K562 (cell line): Measurements from ENCODE around the gene TARBP2. TPM values are rescaled to one million over a fixed set of nuclear protein-coding genes. Genes with fewer than 3 reads are reported as not detected.

ENCODE experiments used
- polyA plus RNA-seq, 8 experiments: library from polyadenylated mRNA; depleted of rRNA in 4 of 8; stranded (reverse) in 5 of 8; unstranded in 3 of 8; fragments of >200 nt; fragmentation: Nextera tagmentation in 2 of 8; fragmentation: Illumina TruSeq in 1 of 8; extraction: Ambion mirVana in 2 of 8; extraction: Trizol in 1 of 8; gene quantifications; 2 replicates each; pipeline versions ENCODE4 v1.2.1 to v1.2.3, GENCODE V29; 2011 to 2014; ENCODE audit warnings: inconsistent platforms in 1 of 8, missing spikeins in 1 of 8
- small RNA-seq: library from RNA; depleted of rRNA; stranded (forward); fragments of <200 nt; gene quantifications from one replicate; pipeline ENCODE3, GENCODE V24; 2014
- total RNA-seq, 7 experiments: library from RNA; depleted of rRNA in 6 of 7; stranded (reverse); fragments of >200 nt in 6 of 7; fragmentation: Illumina TruSeq in 2 of 7; extraction: Trizol in 2 of 7; gene quantifications; 2 replicates each; pipeline versions ENCODE4 v1.2.1 to v1.2.3, GENCODE V29; 2011 to 2021; ENCODE audit warnings: low replicate concordance in 1 of 7

TARBP2 gene
- total and polyA plus RNA-seq, 9 of the 15 experiments (the other 6 are each of a cell fraction or from before 2014, with no cell fraction given), result 5.6 to 69.0 (median 44.6) TPM

Small RNA genes within 50 kb of the gene (small RNA-seq; reads per million reads assigned to genes)
- not detected for gene AC023509.3

Other genes with a start within 250 kb of the TARBP2 start
Only the 7 nearest of the 14 such genes appear.
- 31.5 and 32.2 TPM in 2 replicates for gene SP1, start 121.1 kb upstream of the TARBP2 start, total RNA-seq (2014; rRNA removed)
- gene SP1, start 121.1 kb upstream of the TARBP2 start, total RNA-seq (2014; rRNA removed; fragmentation: Illumina TruSeq; extraction: Trizol), result 44.0 and 47.9 TPM in 2 replicates
- 48.9 and 51.7 TPM in 2 replicates for gene SP1, start 121.1 kb upstream of the TARBP2 start, total RNA-seq (2015; rRNA removed; fragmentation: Illumina TruSeq; extraction: Trizol)
- gene SP1, start 121.1 kb upstream of the TARBP2 start, total RNA-seq (2021), result 62.2 and 65.5 TPM in 2 replicates
- 41.6 and 64.9 TPM in 2 replicates for gene SP1, start 121.1 kb upstream of the TARBP2 start, polyA plus RNA-seq (2011; rRNA removed)
- 38.7 and 47.4 TPM in 2 replicates for gene SP1, start 121.1 kb upstream of the TARBP2 start, polyA plus RNA-seq (2014; fragmentation: Illumina TruSeq; extraction: Trizol)
- gene SP1, start 121.1 kb upstream of the TARBP2 start, polyA plus RNA-seq (2014; fragmentation: Nextera tagmentation; extraction: Ambion mirVana), result 10 to 100 TPM in 1 of 2 experiments, 1 to 10 TPM in 1; 8.0 to 12.3 TPM
- gene SP1, start 121.1 kb upstream of the TARBP2 start, polyA plus RNA-seq (2014; rRNA removed), result 25.5 and 28.2 TPM in 2 replicates
- 10.3 and 20.9 TPM in 2 replicates for gene AMHR2, start 77.4 kb upstream of the TARBP2 start, total RNA-seq (2014; rRNA removed)
- gene AMHR2, start 77.4 kb upstream of the TARBP2 start, total RNA-seq (2014; rRNA removed; fragmentation: Illumina TruSeq; extraction: Trizol), result 6.0 and 8.9 TPM in 2 replicates
- gene AMHR2, start 77.4 kb upstream of the TARBP2 start, total RNA-seq (2015; rRNA removed; fragmentation: Illumina TruSeq; extraction: Trizol), result 49.7 and 51.2 TPM in 2 replicates
- gene AMHR2, start 77.4 kb upstream of the TARBP2 start, total RNA-seq (2021), result 13.5 and 15.0 TPM in 2 replicates
- 12.9 and 19.8 TPM in 2 replicates for gene AMHR2, start 77.4 kb upstream of the TARBP2 start, polyA plus RNA-seq (2011; rRNA removed)
- gene AMHR2, start 77.4 kb upstream of the TARBP2 start, polyA plus RNA-seq (2014; fragmentation: Illumina TruSeq; extraction: Trizol), result 26.5 and 28.0 TPM in 2 replicates
- 10 to 100 TPM; 19.8 to 21.0 TPM for gene AMHR2, start 77.4 kb upstream of the TARBP2 start, polyA plus RNA-seq (2014; fragmentation: Nextera tagmentation; extraction: Ambion mirVana)
- gene AMHR2, start 77.4 kb upstream of the TARBP2 start, polyA plus RNA-seq (2014; rRNA removed), result 19.3 and 22.7 TPM in 2 replicates
- 117 and 153 TPM in 2 replicates for gene PRR13, start 59.5 kb upstream of the TARBP2 start, total RNA-seq (2014; rRNA removed)
- 202 and 204 TPM in 2 replicates for gene PRR13, start 59.5 kb upstream of the TARBP2 start, total RNA-seq (2014; rRNA removed; fragmentation: Illumina TruSeq; extraction: Trizol)
- gene PRR13, start 59.5 kb upstream of the TARBP2 start, total RNA-seq (2015; rRNA removed; fragmentation: Illumina TruSeq; extraction: Trizol), result 226 and 244 TPM in 2 replicates
- gene PRR13, start 59.5 kb upstream of the TARBP2 start, total RNA-seq (2021), result 329 and 341 TPM in 2 replicates
- gene PRR13, start 59.5 kb upstream of the TARBP2 start, polyA plus RNA-seq (2011; rRNA removed), result 209 and 216 TPM in 2 replicates
- gene PRR13, start 59.5 kb upstream of the TARBP2 start, polyA plus RNA-seq (2014; fragmentation: Illumina TruSeq; extraction: Trizol), result 527 and 637 TPM in 2 replicates
- gene PRR13, start 59.5 kb upstream of the TARBP2 start, polyA plus RNA-seq (2014; fragmentation: Nextera tagmentation; extraction: Ambion mirVana), result 100 to 1,000 TPM; 570 to 835 TPM
- 285 and 301 TPM in 2 replicates for gene PRR13, start 59.5 kb upstream of the TARBP2 start, polyA plus RNA-seq (2014; rRNA removed)
- gene PCBP2, start 49.2 kb upstream of the TARBP2 start, total RNA-seq (2014; rRNA removed), result 130 and 137 TPM in 2 replicates
- gene PCBP2, start 49.2 kb upstream of the TARBP2 start, total RNA-seq (2014; rRNA removed; fragmentation: Illumina TruSeq; extraction: Trizol), result 190 and 191 TPM in 2 replicates
- 181 and 194 TPM in 2 replicates for gene PCBP2, start 49.2 kb upstream of the TARBP2 start, total RNA-seq (2015; rRNA removed; fragmentation: Illumina TruSeq; extraction: Trizol)
- 748 and 810 TPM in 2 replicates for gene PCBP2, start 49.2 kb upstream of the TARBP2 start, total RNA-seq (2021)
- gene PCBP2, start 49.2 kb upstream of the TARBP2 start, polyA plus RNA-seq (2011; rRNA removed), result 340 and 350 TPM in 2 replicates
- 802 and 831 TPM in 2 replicates for gene PCBP2, start 49.2 kb upstream of the TARBP2 start, polyA plus RNA-seq (2014; fragmentation: Illumina TruSeq; extraction: Trizol)
- 100 to 1,000 TPM; 254 to 328 TPM for gene PCBP2, start 49.2 kb upstream of the TARBP2 start, polyA plus RNA-seq (2014; fragmentation: Nextera tagmentation; extraction: Ambion mirVana)
- 356 and 362 TPM in 2 replicates for gene PCBP2, start 49.2 kb upstream of the TARBP2 start, polyA plus RNA-seq (2014; rRNA removed)
- gene MAP3K12, start 1.8 kb upstream of the TARBP2 start, total RNA-seq (2014; rRNA removed), result 1.1 and 1.3 TPM in 2 replicates
- 0.93 and 1.1 TPM in 2 replicates for gene MAP3K12, start 1.8 kb upstream of the TARBP2 start, total RNA-seq (2014; rRNA removed; fragmentation: Illumina TruSeq; extraction: Trizol)
- gene MAP3K12, start 1.8 kb upstream of the TARBP2 start, total RNA-seq (2015; rRNA removed; fragmentation: Illumina TruSeq; extraction: Trizol), result 1.6 and 1.9 TPM in 2 replicates
- 2.1 and 2.6 TPM in 2 replicates for gene MAP3K12, start 1.8 kb upstream of the TARBP2 start, total RNA-seq (2021)
- gene MAP3K12, start 1.8 kb upstream of the TARBP2 start, polyA plus RNA-seq (2011; rRNA removed), result 1.7 and 2.2 TPM in 2 replicates
- gene MAP3K12, start 1.8 kb upstream of the TARBP2 start, polyA plus RNA-seq (2014; fragmentation: Illumina TruSeq; extraction: Trizol), result 1.3 and 1.8 TPM in 2 replicates
- gene MAP3K12, start 1.8 kb upstream of the TARBP2 start, polyA plus RNA-seq (2014; fragmentation: Nextera tagmentation; extraction: Ambion mirVana), result under 1 TPM; 0.10 to 0.46 TPM
- gene MAP3K12, start 1.8 kb upstream of the TARBP2 start, polyA plus RNA-seq (2014; rRNA removed), result 1.1 and 2.4 TPM in 2 replicates
- gene NPFF, start 6.2 kb downstream of the TARBP2 start, total RNA-seq (2014; rRNA removed), result not detected in 2 replicates
- not detected in 2 replicates for gene NPFF, start 6.2 kb downstream of the TARBP2 start, total RNA-seq (2014; rRNA removed; fragmentation: Illumina TruSeq; extraction: Trizol)
- not detected in 2 replicates for gene NPFF, start 6.2 kb downstream of the TARBP2 start, total RNA-seq (2015; rRNA removed; fragmentation: Illumina TruSeq; extraction: Trizol)
- not detected in 2 replicates for gene NPFF, start 6.2 kb downstream of the TARBP2 start, total RNA-seq (2021)
- not detected in 2 replicates for gene NPFF, start 6.2 kb downstream of the TARBP2 start, polyA plus RNA-seq (2011; rRNA removed)
- gene NPFF, start 6.2 kb downstream of the TARBP2 start, polyA plus RNA-seq (2014; fragmentation: Illumina TruSeq; extraction: Trizol), result 0.55 TPM in 1 of 2 replicates, not detected in the other
- gene NPFF, start 6.2 kb downstream of the TARBP2 start, polyA plus RNA-seq (2014; fragmentation: Nextera tagmentation; extraction: Ambion mirVana), result under 1 TPM in 1 of 2 experiments, not detected in 1; 0.15 TPM
- 1.2 TPM in 1 of 2 replicates, not detected in the other for gene NPFF, start 6.2 kb downstream of the TARBP2 start, polyA plus RNA-seq (2014; rRNA removed)
- gene ATF7, start 125.1 kb downstream of the TARBP2 start, total RNA-seq (2014; rRNA removed), result 8.5 and 10.6 TPM in 2 replicates
- 16.7 and 17.8 TPM in 2 replicates for gene ATF7, start 125.1 kb downstream of the TARBP2 start, total RNA-seq (2014; rRNA removed; fragmentation: Illumina TruSeq; extraction: Trizol)
- 12.3 and 13.8 TPM in 2 replicates for gene ATF7, start 125.1 kb downstream of the TARBP2 start, total RNA-seq (2015; rRNA removed; fragmentation: Illumina TruSeq; extraction: Trizol)
- gene ATF7, start 125.1 kb downstream of the TARBP2 start, total RNA-seq (2021), result 20.7 and 23.8 TPM in 2 replicates
- 20.9 and 23.0 TPM in 2 replicates for gene ATF7, start 125.1 kb downstream of the TARBP2 start, polyA plus RNA-seq (2011; rRNA removed)
- gene ATF7, start 125.1 kb downstream of the TARBP2 start, polyA plus RNA-seq (2014; fragmentation: Illumina TruSeq; extraction: Trizol), result 20.8 and 22.0 TPM in 2 replicates
- gene ATF7, start 125.1 kb downstream of the TARBP2 start, polyA plus RNA-seq (2014; fragmentation: Nextera tagmentation; extraction: Ambion mirVana), result 10 to 100 TPM; 28.9 to 30.4 TPM
- 18.4 and 23.5 TPM in 2 replicates for gene ATF7, start 125.1 kb downstream of the TARBP2 start, polyA plus RNA-seq (2014; rRNA removed)